ENCODE data around the gene ANKRD55. TPM values are rescaled to one million over a fixed set of nuclear protein-coding genes. Genes with fewer than 3 reads are reported as not detected.

Gene ANKRD55
- total RNA-seq, 2 experiments from 2014 or later = not detected

- Histone ChIP-seq H4K20me1 (ENCODE audit: insufficient read depth, low read length) (no peaks in the 10 kb centered on the region), H3K36me3 (ENCODE audit: insufficient read depth, low read length) (no peaks in the 10 kb centered on the region), H3K9me3 (ENCODE audit: low read length) (no peaks in the 10 kb centered on the region), H3K27ac (ENCODE audit: low read depth, low read length, poor library complexity, severe bottlenecking) (no peak overlapping the region), H3K9me2 (ENCODE audit: insufficient read depth, low read length) (no peaks in the 10 kb centered on the region), H2AFZ (ENCODE audit: low read length) (no peak overlapping the region), H3K79me2 (ENCODE audit: insufficient read depth, low read depth, low read length) (no peaks in the 10 kb centered on the region), H3K4me3 (ENCODE audit: low read depth, low read length, poor library complexity, severe bottlenecking) (no peak overlapping the region), H3K4me2 (ENCODE audit: low read length) (no peak overlapping the region), H3K4me1 (ENCODE audit: insufficient read depth, low read length, poor library complexity, severe bottlenecking) (no peaks in the 10 kb centered on the region)
- intact Hi-C loops (cut with micrococcal nuclease; ENCODE audit: unreplicated experiment) = no loop called here
- DNase-seq (ENCODE audit: low spot score) = no peak
- BruUV-seq (replicated peaks) = no TSS peak
- CTCF ChIA-PET (ENCODE audit: unreplicated experiment) = no interaction called here
- POLR2A ChIA-PET = no interaction called here
- TF ChIP-seq EZH2phosphoT487 (IDR thresholded peaks at IDR 0.05; ENCODE audit: borderline replicate concordance, low read depth, low read length) = no peak
- TF ChIP-seq, protein P1, sequence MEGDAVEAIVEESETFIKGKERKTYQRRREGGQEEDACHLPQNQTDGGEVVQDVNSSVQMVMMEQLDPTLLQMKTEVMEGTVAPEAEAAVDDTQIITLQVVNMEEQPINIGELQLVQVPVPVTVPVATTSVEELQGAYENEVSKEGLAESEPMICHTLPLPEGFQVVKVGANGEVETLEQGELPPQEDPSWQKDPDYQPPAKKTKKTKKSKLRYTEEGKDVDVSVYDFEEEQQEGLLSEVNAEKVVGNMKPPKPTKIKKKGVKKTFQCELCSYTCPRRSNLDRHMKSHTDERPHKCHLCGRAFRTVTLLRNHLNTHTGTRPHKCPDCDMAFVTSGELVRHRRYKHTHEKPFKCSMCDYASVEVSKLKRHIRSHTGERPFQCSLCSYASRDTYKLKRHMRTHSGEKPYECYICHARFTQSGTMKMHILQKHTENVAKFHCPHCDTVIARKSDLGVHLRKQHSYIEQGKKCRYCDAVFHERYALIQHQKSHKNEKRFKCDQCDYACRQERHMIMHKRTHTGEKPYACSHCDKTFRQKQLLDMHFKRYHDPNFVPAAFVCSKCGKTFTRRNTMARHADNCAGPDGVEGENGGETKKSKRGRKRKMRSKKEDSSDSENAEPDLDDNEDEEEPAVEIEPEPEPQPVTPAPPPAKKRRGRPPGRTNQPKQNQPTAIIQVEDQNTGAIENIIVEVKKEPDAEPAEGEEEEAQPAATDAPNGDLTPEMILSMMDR (conservative IDR thresholded peaks at IDR 0.05; ENCODE audit: low read length) = no peak
Measured at GRCh38 chr5:56175021-56175420, 58.1 kb downstream of the ANKRD55 start.

GRCh38 chr5:56172241-56172640 is 60.9 kb downstream of the ANKRD55 start:
- no peak overlapping the region for H3K4me3 ChIP-seq (ENCODE audit: low read depth, low read length, poor library complexity, severe bottlenecking)
- TF ChIP-seq, protein P1 (conservative IDR thresholded peaks at IDR 0.05; ENCODE audit: low read length) = no peak
- no peaks in the 10 kb centered on the region for H3K79me2 ChIP-seq (ENCODE audit: insufficient read depth, low read depth, low read length)
- no peaks in the 10 kb centered on the region for H3K4me1 ChIP-seq (ENCODE audit: insufficient read depth, low read length, poor library complexity, severe bottlenecking)
- no peak for DNase-seq (ENCODE audit: low spot score)
- BruUV-seq (replicated peaks) = no TSS peak
- H3K27ac ChIP-seq (ENCODE audit: low read depth, low read length, poor library complexity, severe bottlenecking) = no peak overlapping the region
- POLR2A ChIA-PET = interaction anchor here (0.7 kb wide), 1 partner anchor 1389 kb away, joined by 3 read pairs; no protein-coding TSS in a partner anchor
- no peaks in the 10 kb centered on the region for H3K9me2 ChIP-seq (ENCODE audit: insufficient read depth, low read length)
- CTCF ChIA-PET (ENCODE audit: unreplicated experiment) = no interaction called here
- no peak overlapping the region for H3K4me2 ChIP-seq (ENCODE audit: low read length)
- intact Hi-C loops (cut with micrococcal nuclease; ENCODE audit: unreplicated experiment) = no loop called here
- no peaks in the 10 kb centered on the region for H3K9me3 ChIP-seq (ENCODE audit: low read length)
- H3K36me3 ChIP-seq (ENCODE audit: insufficient read depth, low read length) = no peaks in the 10 kb centered on the region
- H4K20me1 ChIP-seq (ENCODE audit: insufficient read depth, low read length) = no peaks in the 10 kb centered on the region
- no peak overlapping the region for H2AFZ ChIP-seq (ENCODE audit: low read length)

- TF ChIP-seq EZH2phosphoT487 (IDR thresholded peaks at IDR 0.05; ENCODE audit: borderline replicate concordance, low read depth, low read length) = no peak
- TF ChIP-seq, protein P1 (conservative IDR thresholded peaks at IDR 0.05; ENCODE audit: low read length) = no peak
- Histone ChIP-seq H3K36me3 (ENCODE audit: insufficient read depth, low read length) (no peaks in the 10 kb centered on the region), H3K4me2 (ENCODE audit: low read length) (no peak overlapping the region), H3K4me1 (ENCODE audit: insufficient read depth, low read length, poor library complexity, severe bottlenecking) (no peaks in the 10 kb centered on the region), H2AFZ (ENCODE audit: low read length) (no peak overlapping the region), H3K4me3 (ENCODE audit: low read depth, low read length, poor library complexity, severe bottlenecking) (no peak overlapping the region), H4K20me1 (ENCODE audit: insufficient read depth, low read length) (no peaks in the 10 kb centered on the region), H3K27ac (ENCODE audit: low read depth, low read length, poor library complexity, severe bottlenecking) (no peak overlapping the region), H3K9me3 (ENCODE audit: low read length) (no peaks in the 10 kb centered on the region), H3K9me2 (ENCODE audit: insufficient read depth, low read length) (no peaks in the 10 kb centered on the region), H3K79me2 (ENCODE audit: insufficient read depth, low read depth, low read length) (no peaks in the 10 kb centered on the region)
- no TSS peak for BruUV-seq (replicated peaks)
- POLR2A ChIA-PET = no interaction called here
- CTCF ChIA-PET (ENCODE audit: unreplicated experiment) = no interaction called here
- DNase-seq (ENCODE audit: low spot score) = no peak
- intact Hi-C loops (cut with micrococcal nuclease; ENCODE audit: unreplicated experiment) = no loop called here
Measured at GRCh38 chr5:56170557-56170956, 62.6 kb downstream of the ANKRD55 start.
